ENCODE data around the gene NUP107. TPM values are rescaled to one million over a fixed set of nuclear protein-coding genes. Genes with fewer than 3 reads are reported as not detected.

Gene NUP107
- polyA plus RNA-seq, 12 donors, result 32.7 to 78.1 (median 45.5) TPM; not detected in 1

DNA sequence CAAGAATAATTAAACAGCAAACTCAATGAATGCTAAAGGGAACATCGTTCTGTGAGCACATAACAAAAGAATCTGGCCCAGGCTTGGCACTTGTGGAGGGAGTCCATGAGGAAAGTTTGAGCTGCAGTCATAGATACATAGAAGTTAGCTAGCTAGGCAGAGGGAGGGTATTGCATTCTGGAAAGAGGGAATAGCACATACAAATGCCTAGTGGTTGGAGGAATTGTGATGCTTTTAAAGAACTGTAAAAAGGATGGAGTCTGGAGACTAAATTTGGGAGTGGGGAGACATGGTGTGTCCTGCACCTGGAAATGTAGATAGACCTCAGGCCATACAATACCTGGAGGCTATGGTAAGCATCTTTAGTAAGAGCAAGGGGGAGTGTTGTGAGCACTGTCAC, 83.2 kb downstream of the NUP107 start:
- DNase-seq, result no peak

DNA sequence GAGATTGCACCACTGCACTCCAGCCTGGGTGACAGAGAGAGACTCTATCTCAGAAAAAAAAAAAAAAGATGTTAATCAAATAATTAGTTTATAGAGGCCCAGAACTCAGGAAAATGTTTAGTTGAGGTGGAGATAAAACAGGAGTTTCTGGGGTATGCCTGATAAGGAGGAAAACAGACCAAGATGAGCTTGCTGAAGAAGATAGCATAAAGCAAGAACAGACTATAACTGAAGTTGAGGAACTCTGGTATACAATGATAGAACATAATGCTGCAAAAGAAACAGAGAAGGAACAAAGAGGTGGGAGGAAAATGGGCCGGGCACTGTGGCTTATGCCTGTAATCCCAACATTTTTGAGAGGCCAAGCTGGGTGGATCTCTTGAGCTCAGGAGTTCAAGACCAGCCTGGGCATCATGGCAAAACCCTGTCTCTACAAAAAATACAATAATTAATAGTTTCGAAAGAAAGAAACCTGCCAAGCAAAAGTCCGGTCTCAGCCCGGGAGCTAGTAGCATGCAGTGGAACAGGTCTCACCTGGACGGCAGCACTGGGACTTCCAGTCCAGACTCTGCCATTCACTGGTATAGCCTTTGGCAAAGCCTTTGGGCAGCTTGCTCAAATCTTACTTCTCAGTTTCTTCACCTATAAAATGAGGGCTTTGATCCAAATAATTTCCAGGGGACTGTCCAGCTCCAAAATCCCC, 84.6 kb downstream of the NUP107 start:
- DNase-seq, result no peak

DNA sequence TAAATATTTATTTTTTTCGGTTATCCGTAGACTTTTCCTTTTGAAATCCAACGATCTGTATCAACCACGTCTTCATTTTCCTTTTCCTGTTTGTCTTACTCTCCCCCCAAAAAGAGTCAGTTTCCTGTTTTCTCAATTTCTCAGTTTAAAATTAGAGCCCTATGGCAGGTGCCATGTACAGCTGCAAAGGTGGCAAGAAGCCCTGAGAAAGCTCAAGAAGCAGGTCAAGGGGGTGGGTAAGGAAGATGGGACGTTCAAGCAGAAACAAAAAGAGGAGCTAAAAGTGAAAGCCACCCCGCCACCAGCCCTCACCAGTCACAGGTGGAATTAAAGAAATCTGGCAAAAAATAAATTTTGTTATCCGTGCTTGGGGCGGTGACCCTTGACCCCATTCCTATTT, 85.9 kb downstream of the NUP107 start:
- DNase-seq, result no peak

DNA sequence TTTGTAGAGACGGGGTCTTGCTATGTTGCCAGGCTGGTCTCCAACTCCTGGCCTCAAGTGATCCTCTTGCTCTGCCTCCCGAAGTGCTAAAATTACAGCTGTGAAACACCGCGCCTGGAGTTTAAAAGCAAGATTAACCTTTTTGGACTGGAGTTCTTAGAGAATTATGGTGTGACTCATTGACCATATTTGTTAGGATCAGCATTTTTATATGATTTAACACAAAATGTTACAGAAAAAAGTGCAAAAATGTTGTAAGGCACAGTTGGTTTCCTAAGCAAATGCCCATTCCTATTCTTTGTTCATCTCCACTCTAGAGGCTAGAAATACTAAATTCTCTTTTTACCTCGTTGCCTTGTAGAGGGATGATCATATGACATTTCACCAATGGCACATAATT, 86.8 kb downstream of the NUP107 start:
- DNase-seq, result no peak

DNA sequence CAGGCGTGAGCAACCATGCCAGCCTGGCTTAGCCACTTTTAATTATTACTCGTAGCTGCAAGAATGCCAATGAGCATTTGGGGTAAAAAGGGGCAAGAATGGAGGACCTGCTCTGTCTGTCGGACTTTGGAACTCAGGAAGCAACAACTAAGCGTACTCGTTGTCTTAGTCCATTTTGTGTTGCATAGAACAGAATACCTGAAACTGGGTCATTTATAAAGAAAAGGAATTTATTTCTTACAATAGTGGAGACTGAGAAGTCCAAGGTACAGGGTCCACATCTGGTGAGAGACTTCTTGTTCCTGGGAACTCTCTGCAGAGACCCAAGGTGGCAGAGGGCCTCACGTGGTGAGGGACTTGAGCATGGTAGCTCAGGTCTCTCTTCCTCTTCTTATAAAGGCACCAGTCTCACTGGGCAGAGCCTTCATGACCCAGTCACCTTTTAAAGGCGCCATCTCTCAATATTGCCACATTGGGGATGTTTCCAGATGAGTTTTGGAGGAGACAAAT, 88.4 kb downstream of the NUP107 start:
- DNase-seq, result no peak

DNA sequence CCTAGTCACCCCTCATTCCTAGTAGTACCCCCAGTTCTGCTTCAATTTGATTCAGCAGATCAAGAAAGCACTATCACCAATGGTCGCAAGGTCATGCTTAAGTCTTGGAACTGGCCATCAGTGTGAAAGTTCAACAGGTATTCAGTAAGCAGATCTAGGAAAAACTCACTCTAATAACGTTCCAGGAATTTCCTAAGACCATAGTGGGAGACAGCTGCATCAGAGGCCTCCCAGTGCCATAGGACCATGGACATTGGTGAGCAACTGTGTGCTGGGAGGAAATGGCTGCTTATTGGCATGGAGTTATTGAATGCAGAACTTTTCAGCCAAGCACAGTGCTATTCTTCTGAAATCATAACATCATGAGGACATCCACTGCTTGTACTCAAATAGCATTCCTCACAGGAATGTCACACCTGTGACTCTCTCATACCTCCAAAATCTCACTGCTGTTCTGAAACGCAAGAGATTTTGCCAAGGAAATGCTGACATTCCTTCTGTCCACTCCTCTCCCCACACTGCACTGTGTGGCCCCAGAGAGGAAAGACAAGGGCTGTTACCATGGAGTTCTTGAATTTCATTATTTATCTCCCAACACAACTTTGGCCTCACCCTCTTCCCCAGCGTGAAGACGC, 90.3 kb downstream of the NUP107 start:
- no peak for DNase-seq

DNA sequence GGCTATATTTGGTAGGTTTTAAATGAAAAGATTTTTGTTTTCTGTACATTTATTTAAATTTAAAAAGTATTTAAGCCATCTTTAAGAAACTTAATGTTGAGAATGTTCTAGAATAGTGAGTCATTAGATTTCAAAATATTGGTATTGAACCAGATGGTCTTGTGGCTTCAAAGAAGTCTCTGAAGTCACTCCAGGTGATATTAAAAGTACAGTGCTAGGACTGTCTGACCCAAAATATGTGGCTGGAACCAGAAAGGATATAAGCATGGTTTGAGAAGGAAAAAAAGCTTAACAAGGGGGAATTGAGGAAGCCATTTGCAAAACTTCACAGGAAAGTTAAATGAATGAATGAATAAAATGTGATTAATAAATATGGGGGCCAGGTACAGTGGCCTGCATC, 92.5 kb downstream of the NUP107 start:
- no peak for DNase-seq

DNA sequence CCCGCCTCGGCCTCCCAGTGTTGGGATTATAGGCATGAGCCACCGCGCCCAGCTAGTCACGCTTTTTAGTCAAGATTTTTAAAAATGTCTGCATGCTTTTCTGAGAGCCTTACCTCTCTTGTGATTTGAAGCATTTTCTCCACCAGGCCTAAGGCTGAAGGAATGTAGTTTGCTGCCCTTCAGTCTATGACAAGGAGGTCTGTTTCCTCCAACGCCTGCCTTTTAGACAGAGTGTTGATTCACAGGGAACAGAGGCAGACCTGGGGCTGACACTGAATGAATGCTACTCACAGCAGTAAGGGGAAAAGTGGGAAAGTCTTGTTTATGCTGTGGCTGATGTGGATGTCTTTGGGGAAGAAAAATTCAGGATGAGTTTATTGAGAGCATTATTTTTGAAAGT, 94.0 kb downstream of the NUP107 start:
- no peak for DNase-seq

DNA sequence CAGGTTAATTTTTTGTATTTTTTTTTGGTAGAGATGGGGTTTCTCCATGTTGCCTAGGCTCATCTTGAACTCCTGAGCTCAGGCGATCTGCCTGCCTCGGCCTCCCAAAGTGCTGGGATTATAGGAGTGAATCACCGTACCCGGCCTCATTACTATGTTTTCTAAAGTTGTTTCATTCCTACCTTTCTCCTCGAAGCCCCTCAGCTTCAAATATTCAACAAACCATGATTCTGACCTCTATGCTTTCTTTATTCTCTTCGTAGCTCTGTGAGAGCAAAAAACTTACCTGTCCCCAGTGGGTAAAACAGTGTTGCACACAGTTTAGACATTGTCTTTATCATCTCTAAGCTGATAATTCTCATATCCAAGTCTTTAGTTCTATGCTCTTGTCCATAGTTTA, 95.0 kb downstream of the NUP107 start:
- no peak for DNase-seq

DNA sequence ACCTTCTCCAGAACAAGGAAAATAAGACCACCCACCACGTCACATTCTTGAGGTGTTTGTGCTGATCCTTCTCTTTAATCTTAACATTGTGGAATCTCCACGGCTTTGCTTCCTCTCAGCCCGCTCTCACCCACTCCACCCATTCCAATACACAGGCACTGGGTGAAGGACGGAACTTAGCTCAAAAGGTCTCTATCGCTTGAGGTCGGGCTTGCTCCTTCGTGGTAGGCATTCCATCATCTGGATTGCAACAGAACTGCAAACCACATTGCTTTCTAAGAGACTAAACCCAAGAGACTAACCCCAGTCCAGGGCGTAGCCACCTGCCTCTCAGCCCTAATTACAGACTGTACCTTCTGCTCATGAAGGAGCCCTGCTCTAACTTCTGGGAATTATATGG, 97.2 kb downstream of the NUP107 start:
- DNase-seq, result no peak

DNA sequence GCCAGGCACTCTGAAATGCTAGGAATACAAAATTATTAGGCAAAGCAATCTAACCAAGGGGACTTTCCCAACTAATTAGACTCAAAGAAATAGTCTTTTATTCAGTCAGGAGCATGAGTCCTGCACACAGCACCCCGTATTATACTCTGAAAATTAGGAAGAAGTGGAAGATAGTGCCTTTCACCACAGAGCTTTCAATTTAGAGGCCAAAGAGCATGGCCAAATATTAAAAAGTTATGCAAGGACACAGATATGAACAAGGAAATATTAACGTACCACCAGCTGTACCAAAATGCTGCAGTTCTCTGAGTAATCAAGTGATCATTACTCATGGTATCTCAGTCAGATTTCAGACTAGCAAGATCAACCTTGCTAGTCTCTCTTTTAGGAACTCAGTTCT, 98.6 kb downstream of the NUP107 start:
- no peak for DNase-seq

DNA sequence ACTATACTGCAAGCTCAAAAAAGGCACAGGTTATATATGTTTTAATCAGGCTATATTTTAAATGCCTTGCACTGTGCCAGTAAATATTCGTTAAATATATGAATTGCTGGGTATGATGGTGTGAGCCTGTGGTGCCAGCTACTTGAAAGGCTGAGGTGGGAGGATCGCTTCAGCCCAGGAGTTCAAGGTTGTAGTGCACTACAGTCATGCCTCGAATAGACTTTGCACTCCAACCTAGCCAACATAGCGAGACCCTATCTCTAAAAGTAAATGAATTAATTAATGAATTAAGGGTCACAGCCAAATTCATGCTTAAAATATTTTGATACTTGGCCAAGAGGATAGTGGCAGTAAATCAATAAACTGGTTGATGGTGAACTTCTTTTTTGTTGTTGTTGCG, 99.0 kb downstream of the NUP107 start:
- DNase-seq, result no peak

DNA sequence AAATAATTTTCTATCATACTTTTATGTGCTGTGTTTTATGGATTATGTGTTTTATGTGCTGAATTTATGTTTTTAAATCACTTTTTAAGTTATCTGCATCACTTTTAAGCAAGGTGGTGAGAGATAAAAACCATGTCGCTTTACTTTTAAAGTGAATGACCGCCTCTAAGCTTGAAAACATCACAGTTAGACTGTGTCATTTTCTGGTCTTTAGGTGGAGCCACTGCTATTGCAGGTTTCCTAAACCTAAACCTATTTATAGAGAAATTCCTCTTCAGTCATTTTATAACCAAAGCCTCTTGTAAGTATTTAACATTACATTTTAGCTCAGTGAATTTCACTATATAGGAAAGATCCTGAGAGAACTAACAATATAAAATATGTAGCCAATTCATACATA, 100.2 kb downstream of the NUP107 start:
- no peak for DNase-seq

DNA sequence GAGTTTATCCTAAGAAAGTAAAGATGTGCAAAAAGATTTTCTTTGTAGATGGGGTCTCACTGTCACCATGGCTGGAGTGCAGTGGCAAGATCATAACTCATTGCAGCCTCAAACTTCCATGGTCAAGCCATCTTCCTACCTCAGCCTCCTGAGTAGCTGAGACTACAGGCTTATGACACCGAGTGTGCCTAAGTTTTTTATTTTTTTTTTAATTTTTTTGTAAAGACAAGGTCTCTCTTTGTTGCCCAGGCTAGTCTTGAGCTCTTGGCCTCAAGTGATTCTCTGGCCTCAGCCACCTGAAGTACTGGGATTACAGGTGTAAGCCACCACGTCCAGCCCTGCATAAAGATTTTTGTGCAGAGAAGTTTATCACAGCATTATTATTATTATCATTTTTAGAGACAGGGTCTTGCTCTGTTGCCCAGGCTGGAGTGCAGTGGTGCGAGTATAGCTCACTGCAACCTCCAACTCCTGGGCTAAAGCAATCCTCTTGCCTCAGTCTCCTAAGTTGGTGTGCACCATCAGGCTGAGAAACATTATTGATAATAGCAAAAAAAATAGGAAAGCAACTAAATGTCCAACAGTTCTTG, 101.9 kb downstream of the NUP107 start:
- DNase-seq, result no peak

DNA sequence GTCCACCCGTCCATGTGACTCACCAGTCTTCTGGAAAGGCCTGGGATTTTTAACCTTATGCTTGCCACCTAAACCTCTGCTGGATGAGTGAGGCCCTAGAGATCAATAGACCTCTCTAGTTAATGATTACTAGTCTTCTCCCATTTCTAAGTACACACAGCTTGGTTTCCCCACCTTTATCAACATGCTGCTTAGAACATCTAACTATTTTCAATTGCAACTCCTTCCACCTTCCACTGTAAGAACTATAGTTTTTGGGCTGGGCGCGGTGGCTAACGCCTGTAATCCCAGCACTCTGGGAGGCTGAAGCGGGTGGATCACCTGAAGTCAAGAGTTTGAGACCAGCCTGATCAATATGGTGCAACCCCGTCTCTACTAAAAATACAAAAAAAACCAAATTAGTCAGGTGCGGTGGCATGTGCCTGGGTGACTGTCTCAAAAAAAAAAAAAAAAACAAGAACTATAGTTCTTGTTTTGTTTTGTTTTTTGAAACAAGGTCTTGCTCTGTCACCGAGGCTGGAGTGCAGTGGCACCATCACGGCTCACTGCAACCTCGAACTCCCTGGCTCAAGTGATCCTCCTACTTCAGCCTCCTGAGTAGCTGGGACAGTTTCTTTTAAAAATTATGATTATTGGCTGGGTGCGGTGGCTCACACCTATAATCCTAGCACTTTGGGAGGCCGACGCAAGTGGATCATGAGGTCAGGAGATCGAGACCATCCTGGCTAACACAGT, 102.5 kb downstream of the NUP107 start:
- DNase-seq, result no peak

DNA sequence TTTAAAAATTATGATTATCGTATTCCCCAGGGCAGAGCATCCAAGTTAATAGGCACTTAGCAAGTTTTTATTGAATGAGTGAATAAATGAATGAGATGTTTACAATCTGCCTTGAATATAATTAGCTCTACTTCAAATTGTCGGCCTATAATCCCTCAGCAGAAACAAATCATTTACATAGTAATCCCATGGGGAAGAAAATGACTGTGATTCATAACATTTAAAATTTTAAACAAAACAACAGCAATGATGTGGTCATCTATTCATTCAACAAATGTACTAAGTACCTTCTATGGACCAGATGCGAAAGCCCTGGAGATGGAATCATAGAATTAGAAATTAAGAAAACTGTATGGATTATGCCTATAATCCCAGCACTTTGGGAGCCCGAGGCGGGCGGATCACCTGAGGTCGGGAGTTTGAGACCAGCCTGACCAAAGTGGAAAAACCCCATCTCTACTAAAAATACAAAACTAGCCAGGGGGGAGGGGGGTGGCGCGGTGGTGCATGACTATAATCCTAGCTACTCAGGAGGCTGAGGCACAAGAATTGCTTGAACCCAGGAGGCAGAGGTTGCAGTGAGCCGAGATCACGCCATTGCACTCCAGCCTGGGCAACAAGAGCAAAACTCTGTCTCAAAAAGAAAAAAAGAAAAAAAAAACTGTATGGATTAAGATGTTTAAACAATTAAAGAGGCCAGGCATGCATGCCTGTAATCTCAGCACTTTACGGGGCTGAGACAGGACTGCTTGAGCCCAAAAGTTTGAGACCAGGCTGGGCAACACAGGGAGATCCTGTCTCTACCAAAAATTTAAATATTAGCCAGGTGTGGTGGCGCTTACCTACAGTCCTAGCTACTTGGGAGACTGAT, 103.5 kb downstream of the NUP107 start:
- no peak for DNase-seq

DNA sequence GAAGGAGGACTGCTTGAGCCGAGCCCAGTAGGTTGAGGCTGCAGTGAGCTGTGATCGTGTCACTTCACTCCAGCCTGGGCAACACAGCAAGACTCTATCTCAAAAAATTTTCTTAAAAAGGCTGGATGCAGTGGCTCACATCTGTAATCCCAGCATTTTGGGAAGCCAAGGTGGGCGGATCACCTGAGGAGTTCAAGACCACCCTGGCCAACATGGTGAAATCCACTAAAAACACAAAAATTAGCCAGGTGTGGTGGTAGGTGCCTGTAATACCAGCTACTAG, 104.1 kb downstream of the NUP107 start:
- DNase-seq, result no peak

DNA sequence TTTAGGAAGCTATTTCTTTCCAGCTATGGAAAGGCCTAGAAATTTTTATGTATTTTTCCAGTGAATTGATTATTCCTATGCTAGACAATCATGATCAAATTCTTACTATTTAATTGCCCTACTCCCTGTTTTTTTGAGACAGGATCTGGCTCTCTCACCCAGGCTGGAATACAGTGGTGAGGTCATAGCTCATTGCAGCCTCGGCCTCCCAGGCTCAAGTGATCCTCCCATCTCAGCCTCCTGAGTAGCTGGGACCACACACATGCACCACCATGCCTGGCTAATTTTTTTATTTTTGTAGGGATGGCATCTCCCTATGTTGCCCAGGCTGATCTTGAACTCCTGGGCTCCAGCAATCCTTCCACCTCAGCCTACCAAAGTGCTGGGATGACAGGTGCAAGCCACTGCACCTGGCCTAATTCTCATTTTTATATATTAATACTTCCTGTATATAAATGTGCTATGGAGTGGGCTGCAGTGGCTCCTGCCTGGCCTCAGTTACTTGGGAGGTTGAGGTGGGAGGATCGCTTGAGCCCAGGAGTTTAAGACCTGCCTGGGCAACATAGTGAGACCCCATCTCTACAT, 105.2 kb downstream of the NUP107 start:
- DNase-seq, result no peak

DNA sequence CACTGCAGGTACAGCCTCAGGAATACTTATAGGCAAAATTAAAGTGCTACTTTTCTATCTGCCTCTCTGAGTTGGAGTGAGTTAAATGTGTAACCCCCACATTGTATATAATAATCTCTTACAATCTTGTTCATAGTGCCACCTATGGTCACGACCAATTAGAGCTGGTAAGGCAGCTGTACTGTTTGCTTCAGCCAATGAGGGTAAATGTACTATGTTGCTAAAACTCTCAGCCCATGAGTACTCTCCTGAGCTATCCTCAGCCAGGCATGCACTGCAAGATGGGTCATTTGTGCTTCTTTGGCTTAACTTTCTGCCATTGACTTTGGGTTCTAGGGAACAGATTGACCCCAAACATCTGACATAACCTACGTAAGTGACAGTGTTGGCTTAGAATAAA, 106.2 kb downstream of the NUP107 start:
- DNase-seq, result no peak

DNA sequence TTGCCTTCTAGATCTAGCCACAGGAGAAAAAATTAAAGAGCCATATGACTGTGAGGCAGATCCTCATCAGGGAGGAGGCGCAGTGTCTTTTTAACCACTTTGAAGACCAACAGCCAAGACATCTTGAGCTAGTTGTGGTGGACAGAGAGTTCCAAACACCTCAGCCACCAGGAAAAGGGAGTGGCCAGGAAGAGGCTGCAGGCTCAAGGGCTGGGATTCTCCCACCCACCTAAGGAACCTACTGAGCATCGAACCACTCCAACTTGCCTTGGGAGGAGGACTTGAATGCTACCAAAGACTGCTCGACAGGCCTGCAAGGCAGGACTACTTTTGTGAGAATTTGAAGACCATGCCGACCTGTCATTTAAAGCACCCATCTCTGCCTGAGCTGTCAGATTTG, 106.7 kb downstream of the NUP107 start:
- DNase-seq, result no peak

DNA sequence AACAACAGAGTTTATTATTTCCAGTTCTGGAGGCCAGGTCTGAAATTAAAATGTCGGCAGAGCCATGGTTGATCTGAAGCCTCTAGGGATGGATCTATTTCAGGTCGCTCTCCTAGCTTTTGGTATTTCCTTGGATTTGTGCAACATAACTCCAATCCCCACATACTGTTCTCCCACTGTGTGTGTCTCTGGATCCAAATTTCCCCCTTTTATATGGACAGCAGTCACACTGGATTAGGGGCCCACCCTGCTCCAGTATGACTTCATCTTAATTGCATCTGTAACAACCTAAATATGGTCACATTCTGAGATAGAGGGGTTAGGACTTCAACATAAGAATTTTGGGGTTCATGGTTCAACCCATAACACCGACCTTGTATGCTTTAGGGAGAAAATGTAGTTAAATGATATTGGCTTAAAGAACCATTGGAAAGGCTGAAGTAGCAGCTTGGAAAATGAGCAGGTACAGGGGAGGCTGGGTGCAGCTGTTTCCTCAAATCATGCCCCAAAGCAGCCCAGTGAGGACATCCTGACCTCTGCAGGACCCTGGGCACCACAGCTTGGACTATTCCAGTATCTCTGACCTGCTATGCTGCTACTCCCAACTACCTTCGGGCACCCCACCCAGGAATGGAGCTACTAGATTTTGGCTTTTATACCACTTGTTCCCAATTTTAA, 107.3 kb downstream of the NUP107 start:
- DNase-seq, result no peak
